Keratinocyte (primary cell): ENCODE measurements around the gene CHPT1.
"Not testable (repeated sequence)": the region's sequence is repeated elsewhere in the genome, so short reads cannot be mapped to it uniquely, and the experiment has no call there.

ENCODE experiments used
- CTCF ChIP-seq, 3 experiments: IDR thresholded peaks in 1 of 3; conservative IDR thresholded peaks in 1 of 3; optimal IDR thresholded peaks in 1 of 3; 2 replicates in 2 of 3; 3 replicates in 1 of 3; pipeline versions ENCODE3 to v1.5.1; 2011; ENCODE audit warnings: low read length in 3 of 3, mild to moderate bottlenecking in 3 of 3, moderate library complexity in 2 of 3, control low read depth in 1 of 3, inconsistent platforms in 1 of 3; ENCODE audit not compliant: insufficient read depth in 2 of 3; ENCODE audit errors: extremely low read depth in 1 of 3
- EZH2 ChIP-seq: IDR thresholded peaks from one replicate; pipeline ENCODE4 v1.6.1; 2012; ENCODE audit warnings: inconsistent platforms, mild to moderate bottlenecking, low read length, moderate library complexity

DNA sequence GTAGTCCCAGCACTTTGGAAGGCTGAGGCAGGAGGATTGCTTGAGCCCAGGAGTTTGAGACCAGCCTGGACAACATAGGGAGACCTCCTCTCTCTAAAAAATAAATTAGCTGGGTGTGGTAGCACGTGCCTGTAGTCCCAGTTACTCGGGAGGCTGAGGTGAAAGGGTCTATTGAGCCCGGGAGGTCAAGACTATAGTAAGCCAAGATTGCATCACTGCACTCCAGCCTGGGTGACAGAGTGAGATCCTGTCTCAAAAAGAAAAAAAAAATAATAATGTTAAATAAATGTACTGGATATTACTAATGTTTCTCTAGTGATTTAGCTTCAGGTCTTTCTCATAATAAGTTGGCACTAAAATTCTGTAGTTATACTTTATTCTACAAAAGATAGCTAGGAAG is 20.9 kb upstream of the CHPT1 start:
- not testable (repeated sequence) for TF ChIP-seq CTCF (optimal IDR thresholded peaks at IDR 0.05 in 1 of 3, IDR thresholded peaks at IDR 0.05 in 1 of 3, conservative IDR thresholded peaks at IDR 0.05 in 1 of 3; ENCODE audit: extremely low read depth in 1 of 3, insufficient read depth in 2 of 3, low read length in 3 of 3); EZH2
